GM18519 (cell line): ENCODE results near the gene HMGN1.

Source experiments
- ATAC-seq: cut with Tn5 transposase; IDR thresholded peaks from one replicate; pipeline ENCODE4 v1.9.1; 2021; ENCODE audit warnings: mild to moderate bottlenecking, moderate library complexity; ENCODE audit not compliant: unreplicated experiment, low FRiP score

The HMGN1 gene

GRCh38 chr21:39336457-39337008 lies 12.4 kb downstream of the HMGN1 start:
- ATAC-seq: no peak

- ATAC-seq: no peak
Observed at GRCh38 chr21:39334611-39335010, 14.3 kb downstream of the HMGN1 start.

GRCh38 chr21:39332175-39332574 lies 16.7 kb downstream of the HMGN1 start:
- ATAC-seq: no peak

- no peak for ATAC-seq
Observed at GRCh38 chr21:39330001-39330400, 18.9 kb downstream of the HMGN1 start.

- ATAC-seq: no peak
Observed at GRCh38 chr21:39327727-39328126, 21.2 kb downstream of the HMGN1 start.

- ATAC-seq: no peak
Observed at GRCh38 chr21:39326607-39327307, 22.1 kb downstream of the HMGN1 start.

- ATAC-seq: no peak
Observed at GRCh38 chr21:39325458-39325857, 23.4 kb downstream of the HMGN1 start.

GRCh38 chr21:39321424-39321823 lies 27.5 kb downstream of the HMGN1 start:
- ATAC-seq: no peak

- no peak for ATAC-seq
Observed at GRCh38 chr21:39319814-39320332, 29.0 kb downstream of the HMGN1 start.

GRCh38 chr21:39319251-39319756 lies 29.6 kb downstream of the HMGN1 start:
- ATAC-seq: no peak

GRCh38 chr21:39318091-39318959 lies 30.6 kb downstream of the HMGN1 start:
- ATAC-seq: no peak

GRCh38 chr21:39317134-39318090 lies 31.5 kb downstream of the HMGN1 start:
- no peak for ATAC-seq

- no peak for ATAC-seq
Observed at GRCh38 chr21:39316729-39317128, 32.2 kb downstream of the HMGN1 start.

GRCh38 chr21:39315603-39316445 lies 33.1 kb downstream of the HMGN1 start:
- no peak for ATAC-seq

GRCh38 chr21:39314143-39315027 lies 34.5 kb downstream of the HMGN1 start:
- ATAC-seq: peak; percentile 28

GRCh38 chr21:39313571-39314142 lies 35.2 kb downstream of the HMGN1 start, which contains the start of gene BRWD1:
TSS of gene BRWD1 (minus strand) at chr21:39313632. CDS start at chr21:39313491, 141 bp downstream.
- peak; percentile 31 for ATAC-seq

GRCh38 chr21:39313042-39313570 lies 35.8 kb downstream of the HMGN1 start:
- ATAC-seq: no peak
